HepG2 (cell line): ENCODE results near the gene DMGDH. TPM values are rescaled to one million over a fixed set of nuclear protein-coding genes. Genes with fewer than 3 reads are reported as not detected.
A peak's percentile ranks its signal among the peaks of the same experiment; 100 is the strongest.

Experiments
- ADNP ChIP-seq: sonication (generic); formaldehyde crosslinking; IDR thresholded peaks from 2 replicates; pipeline ENCODE4 v1.4.0; 2020; ENCODE audit warnings: missing genetic modification reagents
- CCAR2 ChIP-seq: fragments of 200-400 bp; formaldehyde crosslinking; optimal IDR thresholded peaks from 2 replicates; pipeline ENCODE3; 2018; ENCODE audit warnings: low read depth, mild to moderate bottlenecking, low read length, moderate library complexity
- HNF4A ChIP-seq: sonication (generic); formaldehyde crosslinking; IDR thresholded peaks from 2 replicates; pipeline ENCODE4 v1.4.0; 2020; ENCODE audit warnings: missing genetic modification reagents
- IKZF1 ChIP-seq: fragments of 450-650 bp; IDR thresholded peaks from 2 replicates; pipeline ENCODE4 v1.7.1; 2016
- IRX3 ChIP-seq: sonication (generic); formaldehyde crosslinking; IDR thresholded peaks from 2 replicates; pipeline ENCODE4 v1.8.1; 2023; ENCODE audit warnings: mild to moderate bottlenecking, low read depth, missing genetic modification reagents, borderline replicate concordance
- KDM2A ChIP-seq: sonication (generic); formaldehyde crosslinking; IDR thresholded peaks from 2 replicates; pipeline ENCODE4 v1.4.0; 2020; ENCODE audit warnings: low read depth, missing genetic modification reagents, borderline replicate concordance
- NBN ChIP-seq: fragments of 450-650 bp; conservative IDR thresholded peaks from 2 replicates; pipeline ENCODE4 v1.6.1; 2017
- NFATC3 ChIP-seq: sonication (generic); formaldehyde crosslinking; IDR thresholded peaks from 2 replicates; pipeline ENCODE4 v1.5.1; 2020; ENCODE audit warnings: mild to moderate bottlenecking, missing genetic modification reagents
- SAP130 ChIP-seq: IDR thresholded peaks from 2 replicates; pipeline ENCODE4 v1.6.1; 2016; ENCODE audit warnings: low read depth
- TMF1 ChIP-seq: sonication (generic); formaldehyde crosslinking; IDR thresholded peaks from 2 replicates; pipeline ENCODE4 v1.8.1; 2022; ENCODE audit warnings: low read depth, missing genetic modification reagents
- ZNF124 ChIP-seq: sonication (generic); formaldehyde crosslinking; IDR thresholded peaks from 2 replicates; pipeline ENCODE4 v1.4.0; 2020; ENCODE audit warnings: missing genetic modification reagents
- ZNF335 ChIP-seq: sonication (generic); formaldehyde crosslinking; IDR thresholded peaks from 2 replicates; pipeline ENCODE4 v1.4.0; 2020; ENCODE audit warnings: missing genetic modification reagents
- ZNF557 ChIP-seq: sonication (generic); formaldehyde crosslinking; IDR thresholded peaks from 2 replicates; pipeline ENCODE4 v1.4.0; 2020; ENCODE audit warnings: missing genetic modification reagents
- ZNF563 ChIP-seq: sonication (generic); formaldehyde crosslinking; IDR thresholded peaks from 2 replicates; pipeline ENCODE4 v1.8.0; 2022; ENCODE audit warnings: mild to moderate bottlenecking, moderate library complexity, missing genetic modification reagents
- ZNF598 ChIP-seq: sonication (generic); formaldehyde crosslinking; IDR thresholded peaks from 2 replicates; pipeline ENCODE4 v1.5.1; 2020; ENCODE audit warnings: mild to moderate bottlenecking, missing genetic modification reagents, borderline replicate concordance
- ZNF747 ChIP-seq: sonication (generic); formaldehyde crosslinking; IDR thresholded peaks from 2 replicates; pipeline ENCODE4 v1.8.1; 2023; ENCODE audit warnings: missing genetic modification reagents, mild to moderate bottlenecking, borderline replicate concordance
- ZNF768 ChIP-seq: sonication (generic); formaldehyde crosslinking; IDR thresholded peaks from 2 replicates; pipeline ENCODE4 v1.4.0; 2020; ENCODE audit warnings: missing genetic modification reagents
- ZNF776 ChIP-seq: sonication (generic); formaldehyde crosslinking; IDR thresholded peaks from 2 replicates; pipeline ENCODE4 v1.4.0; 2020; ENCODE audit warnings: mild to moderate bottlenecking, missing genetic modification reagents
- ZNF781 ChIP-seq: sonication (generic); formaldehyde crosslinking; IDR thresholded peaks from 2 replicates; pipeline ENCODE4 v1.5.1; 2020; ENCODE audit warnings: borderline replicate concordance, mild to moderate bottlenecking, missing genetic modification reagents; ENCODE audit errors: not compliant biosample characterization
- ZSCAN20 ChIP-seq: sonication (generic); formaldehyde crosslinking; IDR thresholded peaks from 2 replicates; pipeline ENCODE4 v1.4.0; 2020; ENCODE audit warnings: missing genetic modification reagents, mild to moderate bottlenecking, borderline replicate concordance
- polyA plus RNA-seq, 8 experiments: library from polyadenylated mRNA; depleted of rRNA in 3 of 8; stranded (reverse) in 7 of 8; unstranded in 1 of 8; fragments of >200 nt; fragmentation: Illumina TruSeq in 4 of 8; extraction: Trizol in 4 of 8; gene quantifications; 2 replicates each; pipeline versions ENCODE4 v1.2.1 to v1.2.3, GENCODE V29; 2011 to 2016; ENCODE audit warnings: low read depth in 4 of 8, missing spikeins in 1 of 8, mixed read lengths in 1 of 8; ENCODE audit not compliant: insufficient read depth in 1 of 8
- total RNA-seq, 5 experiments: library from RNA; depleted of rRNA; stranded (reverse); fragments of >200 nt; fragmentation: Illumina TruSeq; extraction: Trizol; gene quantifications; 2 replicates each; pipeline ENCODE4 v1.2.3, GENCODE V29; 2016; ENCODE audit warnings: low read depth in 1 of 5
- TF ChIP-seq, protein P1 (sequence below): sonication (generic); formaldehyde crosslinking; IDR thresholded peaks from 2 replicates; pipeline ENCODE4 v1.5.0; 2020; ENCODE audit warnings: mild to moderate bottlenecking, missing genetic modification reagents, borderline replicate concordance
- TF ChIP-seq, protein P2 (sequence below): sonication (generic); formaldehyde crosslinking; conservative IDR thresholded peaks from 2 replicates; pipeline ENCODE4 v1.4.0; 2020; ENCODE audit warnings: missing genetic modification reagents

Gene DMGDH
- total and polyA plus RNA-seq, 2 of the 13 experiments (the other 11 are each of a cell fraction or from before 2014, with no cell fraction given), result 3.6 to 7.9 TPM

DNA sequence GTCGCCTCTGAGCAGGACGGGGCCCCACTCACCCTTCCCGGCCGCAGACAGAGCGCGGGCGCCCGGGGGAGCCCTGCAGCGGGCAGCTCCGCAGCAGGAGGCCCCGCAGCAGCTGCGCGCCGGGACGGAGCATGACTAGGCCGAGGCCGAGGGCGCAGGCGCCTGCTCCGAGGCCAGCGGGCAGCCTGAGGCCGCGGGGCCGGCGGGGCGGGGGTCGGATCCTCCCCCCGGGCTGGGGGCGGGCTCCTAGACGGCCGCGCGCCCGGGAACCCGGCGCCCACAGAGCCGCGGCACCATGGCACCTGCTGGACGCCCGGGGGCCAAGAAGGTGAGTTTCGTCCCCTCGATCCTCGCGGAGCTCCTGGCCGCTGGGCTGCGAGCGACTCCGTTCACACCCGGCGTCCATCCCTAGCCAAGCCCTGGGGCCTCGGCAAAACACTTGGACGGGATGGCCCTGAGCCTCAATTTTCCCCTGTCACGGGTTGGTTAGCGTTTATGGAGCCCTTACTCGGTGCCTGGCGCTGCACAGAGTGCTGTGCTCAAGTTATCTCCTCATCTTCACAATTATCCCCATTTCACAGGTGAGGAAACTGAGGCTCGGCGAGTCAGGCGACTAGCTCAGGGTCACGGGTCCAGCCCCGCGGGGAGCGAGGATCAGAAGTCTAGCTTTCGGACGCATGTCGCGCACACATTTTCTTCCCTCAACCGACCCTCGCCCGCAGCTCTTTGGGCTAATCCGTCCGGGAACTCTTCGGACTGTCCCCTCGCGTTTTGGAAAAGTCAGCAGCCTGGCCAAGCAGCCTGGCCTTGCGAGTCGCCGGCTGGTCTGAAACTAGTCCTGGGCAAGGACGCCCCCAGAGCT is at the start of gene DMGDH, which contains the start of gene BHMT2 (continued):
- peak; percentile 67 for TF ChIP-seq ZNF768 (CRISPR knock-in tag)
- TF ChIP-seq TMF1 (CRISPR knock-in tag), result peak; percentile 88
- TF ChIP-seq IRX3, result no peak
- TF ChIP-seq KDM2A (CRISPR knock-in tag), result peak; percentile 43
- TF ChIP-seq ZNF747 (CRISPR knock-in tag), result no peak; the same call in 1 of the 2 replicates
- no peak for TF ChIP-seq ZNF557 (CRISPR knock-in tag)
- peak; percentile 70 for TF ChIP-seq ZSCAN20 (CRISPR knock-in tag)
- TF ChIP-seq ZNF124 (CRISPR knock-in tag), result no peak
- TF ChIP-seq, protein P1, sequence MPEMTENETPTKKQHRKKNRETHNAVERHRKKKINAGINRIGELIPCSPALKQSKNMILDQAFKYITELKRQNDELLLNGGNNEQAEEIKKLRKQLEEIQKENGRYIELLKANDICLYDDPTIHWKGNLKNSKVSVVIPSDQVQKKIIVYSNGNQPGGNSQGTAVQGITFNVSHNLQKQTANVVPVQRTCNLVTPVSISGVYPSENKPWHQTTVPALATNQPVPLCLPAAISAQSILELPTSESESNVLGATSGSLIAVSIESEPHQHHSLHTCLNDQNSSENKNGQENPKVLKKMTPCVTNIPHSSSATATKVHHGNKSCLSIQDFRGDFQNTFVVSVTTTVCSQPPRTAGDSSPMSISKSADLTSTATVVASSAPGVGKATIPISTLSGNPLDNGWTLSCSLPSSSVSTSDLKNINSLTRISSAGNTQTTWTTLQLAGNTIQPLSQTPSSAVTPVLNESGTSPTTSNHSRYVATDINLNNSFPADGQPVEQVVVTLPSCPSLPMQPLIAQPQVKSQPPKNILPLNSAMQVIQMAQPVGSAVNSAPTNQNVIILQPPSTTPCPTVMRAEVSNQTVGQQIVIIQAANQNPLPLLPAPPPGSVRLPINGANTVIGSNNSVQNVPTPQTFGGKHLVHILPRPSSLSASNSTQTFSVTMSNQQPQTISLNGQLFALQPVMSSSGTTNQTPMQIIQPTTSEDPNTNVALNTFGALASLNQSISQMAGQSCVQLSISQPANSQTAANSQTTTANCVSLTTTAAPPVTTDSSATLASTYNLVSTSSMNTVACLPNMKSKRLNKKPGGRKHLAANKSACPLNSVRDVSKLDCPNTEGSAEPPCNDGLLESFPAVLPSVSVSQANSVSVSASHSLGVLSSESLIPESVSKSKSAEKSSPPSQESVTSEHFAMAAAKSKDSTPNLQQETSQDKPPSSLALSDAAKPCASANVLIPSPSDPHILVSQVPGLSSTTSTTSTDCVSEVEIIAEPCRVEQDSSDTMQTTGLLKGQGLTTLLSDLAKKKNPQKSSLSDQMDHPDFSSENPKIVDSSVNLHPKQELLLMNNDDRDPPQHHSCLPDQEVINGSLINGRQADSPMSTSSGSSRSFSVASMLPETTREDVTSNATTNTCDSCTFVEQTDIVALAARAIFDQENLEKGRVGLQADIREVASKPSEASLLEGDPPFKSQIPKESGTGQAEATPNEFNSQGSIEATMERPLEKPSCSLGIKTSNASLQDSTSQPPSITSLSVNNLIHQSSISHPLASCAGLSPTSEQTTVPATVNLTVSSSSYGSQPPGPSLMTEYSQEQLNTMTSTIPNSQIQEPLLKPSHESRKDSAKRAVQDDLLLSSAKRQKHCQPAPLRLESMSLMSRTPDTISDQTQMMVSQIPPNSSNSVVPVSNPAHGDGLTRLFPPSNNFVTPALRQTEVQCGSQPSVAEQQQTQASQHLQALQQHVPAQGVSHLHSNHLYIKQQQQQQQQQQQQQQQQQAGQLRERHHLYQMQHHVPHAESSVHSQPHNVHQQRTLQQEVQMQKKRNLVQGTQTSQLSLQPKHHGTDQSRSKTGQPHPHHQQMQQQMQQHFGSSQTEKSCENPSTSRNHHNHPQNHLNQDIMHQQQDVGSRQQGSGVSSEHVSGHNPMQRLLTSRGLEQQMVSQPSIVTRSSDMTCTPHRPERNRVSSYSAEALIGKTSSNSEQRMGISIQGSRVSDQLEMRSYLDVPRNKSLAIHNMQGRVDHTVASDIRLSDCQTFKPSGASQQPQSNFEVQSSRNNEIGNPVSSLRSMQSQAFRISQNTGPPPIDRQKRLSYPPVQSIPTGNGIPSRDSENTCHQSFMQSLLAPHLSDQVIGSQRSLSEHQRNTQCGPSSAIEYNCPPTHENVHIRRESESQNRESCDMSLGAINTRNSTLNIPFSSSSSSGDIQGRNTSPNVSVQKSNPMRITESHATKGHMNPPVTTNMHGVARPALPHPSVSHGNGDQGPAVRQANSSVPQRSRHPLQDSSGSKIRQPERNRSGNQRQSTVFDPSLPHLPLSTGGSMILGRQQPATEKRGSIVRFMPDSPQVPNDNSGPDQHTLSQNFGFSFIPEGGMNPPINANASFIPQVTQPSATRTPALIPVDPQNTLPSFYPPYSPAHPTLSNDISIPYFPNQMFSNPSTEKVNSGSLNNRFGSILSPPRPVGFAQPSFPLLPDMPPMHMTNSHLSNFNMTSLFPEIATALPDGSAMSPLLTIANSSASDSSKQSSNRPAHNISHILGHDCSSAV, result no peak
- no peak for TF ChIP-seq CCAR2
- peak; percentile 86; the same call in 1 of the 2 replicates for TF ChIP-seq ADNP (CRISPR knock-in tag)
- peak; percentile 60; the same call in 1 of the 2 replicates for TF ChIP-seq ZNF776 (CRISPR knock-in tag)
- no peak for TF ChIP-seq IKZF1
- TF ChIP-seq ZNF563 (CRISPR knock-in tag), result peak; percentile 64; the same call in 1 of the 2 replicates
- no peak for TF ChIP-seq ZNF335
- TF ChIP-seq NFATC3 (CRISPR knock-in tag), result no peak
- TF ChIP-seq HNF4A (CRISPR knock-in tag), result peak; percentile 20; the same call in 1 of the 2 replicates
- TF ChIP-seq ZNF598, result no peak
- TF ChIP-seq ZNF781, result no peak
- TF ChIP-seq SAP130 (CRISPR knock-in tag), result peak; percentile 36
- no peak for TF ChIP-seq NBN
- TF ChIP-seq, protein P2, sequence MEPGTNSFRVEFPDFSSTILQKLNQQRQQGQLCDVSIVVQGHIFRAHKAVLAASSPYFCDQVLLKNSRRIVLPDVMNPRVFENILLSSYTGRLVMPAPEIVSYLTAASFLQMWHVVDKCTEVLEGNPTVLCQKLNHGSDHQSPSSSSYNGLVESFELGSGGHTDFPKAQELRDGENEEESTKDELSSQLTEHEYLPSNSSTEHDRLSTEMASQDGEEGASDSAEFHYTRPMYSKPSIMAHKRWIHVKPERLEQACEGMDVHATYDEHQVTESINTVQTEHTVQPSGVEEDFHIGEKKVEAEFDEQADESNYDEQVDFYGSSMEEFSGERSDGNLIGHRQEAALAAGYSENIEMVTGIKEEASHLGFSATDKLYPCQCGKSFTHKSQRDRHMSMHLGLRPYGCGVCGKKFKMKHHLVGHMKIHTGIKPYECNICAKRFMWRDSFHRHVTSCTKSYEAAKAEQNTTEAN (CRISPR knock-in tag), result no peak
